ENCODE results near the gene SCN2B. TPM values are rescaled to one million over a fixed set of nuclear protein-coding genes. Genes with fewer than 3 reads are reported as not detected.

SCN2B gene
- total and polyA plus RNA-seq, 7 donors, result 0.09 to 6.6 (median 0.51) TPM

GRCh38 chr11:118216621-118217481 lies 40.4 kb upstream of the SCN2B start:
- Histone ChIP-seq H3K36me3 (ENCODE audit: insufficient read depth in 1 of 2, low read depth in 1 of 2) (no peaks in the 10 kb centered on the region), H3K4me3 (no peak overlapping the region), H3K27me3 (ENCODE audit: insufficient read depth in 3 of 3, low read length in 2 of 3) (peaks cover 4 to 30% (median 4%) of the 10 kb centered on the region in 3 donors), H3K4me1 (no peaks in the 10 kb centered on the region), H3K9me3 (no peaks in the 10 kb centered on the region), H3K27ac (no peak overlapping the region)
- ATAC-seq (no peak), DNase-seq (no peak)
- intact Hi-C loops (cut with DNase I), result no loop called here
- TF ChIP-seq CTCF (IDR thresholded peaks at IDR 0.05), result no peak
- WGBS, 3 donors, result 78 to 80% (median 78%) methylated on average over 11 of the region's 11 CpGs

- TF ChIP-seq CTCF (IDR thresholded peaks at IDR 0.05), result no peak
- intact Hi-C loops (cut with DNase I), result no loop called here
- ATAC-seq, result no peak
- Histone ChIP-seq H3K27me3 (ENCODE audit: insufficient read depth in 3 of 3, low read length in 2 of 3) (peaks cover 1 to 23% (median 4%) of the 10 kb centered on the region in 3 donors), H3K27ac (no peak overlapping the region), H3K4me3 (no peak overlapping the region), H3K4me1 (no peaks in the 10 kb centered on the region), H3K36me3 (ENCODE audit: insufficient read depth in 1 of 2, low read depth in 1 of 2) (no peaks in the 10 kb centered on the region), H3K9me3 (no peaks in the 10 kb centered on the region)
- WGBS, 3 donors, result 83 to 87% (median 84%) methylated on average over 7 of the region's 7 CpGs
- DNase-seq, result no peak
These were observed 39.3 kb upstream of the SCN2B start for GRCh38 chr11:118215765-118216164.

GRCh38 chr11:118215262-118215661 lies 38.8 kb upstream of the SCN2B start:
- Histone ChIP-seq H3K27ac (no peak overlapping the region), H3K4me3 (no peak overlapping the region)
- no peak for ATAC-seq

GRCh38 chr11:118214210-118214914 lies 37.9 kb upstream of the SCN2B start:
- no peak for TF ChIP-seq CTCF (IDR thresholded peaks at IDR 0.05)
- H3K4me1 ChIP-seq, result no peaks in the 10 kb centered on the region
- ATAC-seq (no peak), DNase-seq (no peak)
- no peak overlapping the region for H3K27ac ChIP-seq
- no peaks in the 10 kb centered on the region for H3K9me3 ChIP-seq
- no peak overlapping the region for H3K4me3 ChIP-seq
- H3K36me3 ChIP-seq (ENCODE audit: insufficient read depth in 1 of 2, low read depth in 1 of 2), result no peaks in the 10 kb centered on the region
- H3K27me3 ChIP-seq (ENCODE audit: insufficient read depth in 3 of 3, low read length in 2 of 3), result peaks cover 4 to 34% (median 4%) of the 10 kb centered on the region in 3 donors
- 46 to 51% (median 50%) methylated on average over 6 of the region's 6 CpGs for WGBS, 3 donors
- intact Hi-C loops (cut with DNase I), result loop anchor here in 1 of 2 donors (5.0 kb wide), 1 partner anchor 48 kb away; the partner anchor contains the start of gene MPZL2

More at GRCh38 chr11:118215262-118215661, 38.8 kb upstream of the SCN2B start:
- Histone ChIP-seq H3K36me3 (ENCODE audit: insufficient read depth in 1 of 2, low read depth in 1 of 2) (no peaks in the 10 kb centered on the region), H3K27me3 (ENCODE audit: insufficient read depth in 3 of 3, low read length in 2 of 3) (peaks cover 4 to 25% (median 4%) of the 10 kb centered on the region in 3 donors), H3K9me3 (no peaks in the 10 kb centered on the region), H3K4me1 (no peaks in the 10 kb centered on the region)
- WGBS, 3 donors, result 80 to 88% (median 81%) methylated on average over 3 of the region's 3 CpGs
- intact Hi-C loops (cut with DNase I), result no loop called here
- DNase-seq, result no peak
- TF ChIP-seq CTCF (IDR thresholded peaks at IDR 0.05), result no peak
